Heart right ventricle (tissue), 16 donors: Measurements from ENCODE around the gene MAPKAPK2. TPM values are rescaled to one million over a fixed set of nuclear protein-coding genes. Genes with fewer than 3 reads are reported as not detected.

Experiments
- ATAC-seq, 8 donors: fragments of 200-7000 bp; cut with Tn5 transposase; one replicate each; pipeline ENCODE4 v1.9.1; 2020; ENCODE audit warnings: mild to moderate bottlenecking in 8 of 8, moderate library complexity in 8 of 8, moderate number of reproducible peaks in 1 of 8
- DNase-seq, 2 donors: peaks; one replicate each; pipeline ENCODE4 v3.0.0-alpha.2; 2020
- H3K27ac ChIP-seq, 10 donors: fragments of 200-600 bp; sonication (generic) in 2 of 10; one replicate each; pipeline versions ENCODE4 v1.5.0 to v1.8.0; 2020 to 2022; ENCODE audit warnings: mild to moderate bottlenecking in 3 of 10
- H3K27me3 ChIP-seq, 7 donors: fragments of 200-600 bp; one replicate each; pipeline ENCODE4 v1.8.0; 2021 to 2022; ENCODE audit warnings: mild to moderate bottlenecking in 2 of 7
- H3K36me3 ChIP-seq, 9 donors: fragments of 200-600 bp; sonication (generic) in 1 of 9; one replicate each; pipeline versions ENCODE4 v1.5.0 to v1.8.0; 2020 to 2022; ENCODE audit warnings: mild to moderate bottlenecking in 2 of 9
- H3K4me1 ChIP-seq, 9 donors: fragments of 200-600 bp; sonication (generic) in 1 of 9; one replicate each; pipeline versions ENCODE4 v1.5.0 to v1.8.0; 2020 to 2022; ENCODE audit warnings: mild to moderate bottlenecking in 4 of 9
- H3K4me3 ChIP-seq, 10 donors: fragments of 200-600 bp; sonication (generic) in 2 of 10; one replicate each; pipeline versions ENCODE4 v1.5.0 to v1.8.0; 2020 to 2022; ENCODE audit warnings: mild to moderate bottlenecking in 7 of 10, moderate library complexity in 2 of 10
- H3K9me3 ChIP-seq, 11 donors: fragments of 200-600 bp in 10 of 11; sonication (generic) in 2 of 11; one replicate each; pipeline versions ENCODE4 v1.5.0 to v1.8.0; 2013 to 2022; ENCODE audit warnings: mild to moderate bottlenecking in 2 of 11, control low read depth in 1 of 11, moderate library complexity in 1 of 11
- WGBS, 2 donors: extraction: QIAGEN DNeasy Blood & Tissue Kit; methylation state at CpG; one replicate each; pipeline ENCODE4 v1.1.7; 2013; ENCODE audit warnings: inconsistent platforms in 1 of 2; 5-methylcytosine and 5-hydroxymethylcytosine counted together
- intact Hi-C, 10 donors: fragments of 100-400 bp; cut with DNase I; formaldehyde crosslinking; loops; one replicate each; pipeline versions ENCODE4 v1.11.1 to v1.14.2; 2022
- polyA plus RNA-seq, 2 donors: library from polyadenylated mRNA; stranded (reverse); fragments of 200-250 nt; gene quantifications; one replicate each; pipeline ENCODE4 v1.2.3, GENCODE V29; 2013
- total RNA-seq, 10 donors: library from RNA; stranded (reverse); fragmentation: NEBNext Ultra II Directional in 3 of 10; extraction: Animal tissue kit (Norgen Biotek cat#: 25700) in 3 of 10; gene quantifications; one replicate each; pipeline versions ENCODE4 v1.2.1 to v1.2.4, GENCODE V29; 2021 to 2023
- TF ChIP-seq, protein P1 (sequence below), 9 donors: fragments of 200-600 bp; sonication (generic) in 2 of 9; IDR thresholded peaks; one replicate each; pipeline versions ENCODE4 v1.5.0 to v1.8.0; 2021 to 2022; ENCODE audit warnings: antibody characterized with exemption in 9 of 9, mild to moderate bottlenecking in 5 of 9, moderate library complexity in 1 of 9
- donor health status: Arrhythmogenic right ventricular cardiomyopathy.
- donor health status: ischemic (EF 13 %, LVEDD 7.1; RV severe dilation, severe dysfunction).
- donor health status: healthy with polysubstance abuse.
- donor health status: DM: no; HTN: yes; CAD: no.
- donor health status: DM: no; HTN: no; CAD: no.
- donor health status: ischemic (EF 25% LVEDD 6.9; RV normal size, moderate dysfunction).
- donor health status: ischemic (EF 25% LVEDD 5.7; RV mildly dilated, moderate dysfunction).
- donor health status: healthy.
- donor health status: DM: yes; HTN: yes; CAD: no.
- donor health status: Ischemic cardiomyopathy.
- donor health status: ischemic (EF 35%, LVEDD 5.7; RV mildly dilated, moderate dysfunction).
- donor health status: nonischemic (EF 11% LVEDD 7.7; RV severe dilation, severe dysfunction).
- donor health status: DM: yes; HTN: yes; CAD: no.
- donor health status: PGD.
- donor health status: ischemic (EF 29% LVEDD 5.4; RV normal size, mild dysfunction).
- donor health status: nonischemic (EF 23%, LVEDD 6.1; RV moderate dilation, normal function).

The MAPKAPK2 gene
- total and polyA plus RNA-seq, 12 donors = 101 to 323 (median 219) TPM

DNA sequence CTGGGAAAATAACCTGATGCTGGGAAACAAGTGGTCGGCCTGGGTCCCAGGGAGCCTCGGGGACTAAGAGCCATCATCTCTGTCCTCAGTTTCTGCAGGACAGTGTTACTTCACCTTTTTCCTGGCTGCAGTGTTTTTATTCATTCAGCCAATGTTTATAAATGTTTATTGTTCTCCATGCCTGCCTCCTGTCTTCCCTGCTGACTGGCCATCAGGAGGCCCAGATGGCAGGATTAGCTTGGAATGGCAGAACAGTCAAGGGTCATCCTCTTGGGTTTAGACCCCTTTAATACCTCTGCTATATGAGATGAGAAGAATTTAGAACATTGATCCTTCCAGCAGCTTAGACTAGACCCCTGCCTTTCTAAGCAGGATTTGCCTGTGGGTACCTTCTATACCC lies 13.3 kb downstream of the MAPKAPK2 start:
- WGBS, 2 donors = 66 to 71% methylated on average over 2 of the region's 2 CpGs
- ATAC-seq (no peak), DNase-seq (no peak)
- intact Hi-C loops = no loop called here
- H3K27me3 ChIP-seq = no peaks in the 10 kb centered on the region
- no peaks in the 10 kb centered on the region for H3K9me3 ChIP-seq
- peaks cover 41 to 100% (median 98%) of the 10 kb centered on the region in 9 donors for H3K4me1 ChIP-seq
- no peak overlapping the region for H3K4me3 ChIP-seq
- H3K27ac ChIP-seq = peak overlapping the region; percentile 3 to 99 (median 84)
- TF ChIP-seq, protein P1, sequence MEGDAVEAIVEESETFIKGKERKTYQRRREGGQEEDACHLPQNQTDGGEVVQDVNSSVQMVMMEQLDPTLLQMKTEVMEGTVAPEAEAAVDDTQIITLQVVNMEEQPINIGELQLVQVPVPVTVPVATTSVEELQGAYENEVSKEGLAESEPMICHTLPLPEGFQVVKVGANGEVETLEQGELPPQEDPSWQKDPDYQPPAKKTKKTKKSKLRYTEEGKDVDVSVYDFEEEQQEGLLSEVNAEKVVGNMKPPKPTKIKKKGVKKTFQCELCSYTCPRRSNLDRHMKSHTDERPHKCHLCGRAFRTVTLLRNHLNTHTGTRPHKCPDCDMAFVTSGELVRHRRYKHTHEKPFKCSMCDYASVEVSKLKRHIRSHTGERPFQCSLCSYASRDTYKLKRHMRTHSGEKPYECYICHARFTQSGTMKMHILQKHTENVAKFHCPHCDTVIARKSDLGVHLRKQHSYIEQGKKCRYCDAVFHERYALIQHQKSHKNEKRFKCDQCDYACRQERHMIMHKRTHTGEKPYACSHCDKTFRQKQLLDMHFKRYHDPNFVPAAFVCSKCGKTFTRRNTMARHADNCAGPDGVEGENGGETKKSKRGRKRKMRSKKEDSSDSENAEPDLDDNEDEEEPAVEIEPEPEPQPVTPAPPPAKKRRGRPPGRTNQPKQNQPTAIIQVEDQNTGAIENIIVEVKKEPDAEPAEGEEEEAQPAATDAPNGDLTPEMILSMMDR (IDR thresholded peaks at IDR 0.05) = no peak
- peaks cover 0 to 28% (median 0%) of the 10 kb centered on the region in 9 donors for H3K36me3 ChIP-seq

DNA sequence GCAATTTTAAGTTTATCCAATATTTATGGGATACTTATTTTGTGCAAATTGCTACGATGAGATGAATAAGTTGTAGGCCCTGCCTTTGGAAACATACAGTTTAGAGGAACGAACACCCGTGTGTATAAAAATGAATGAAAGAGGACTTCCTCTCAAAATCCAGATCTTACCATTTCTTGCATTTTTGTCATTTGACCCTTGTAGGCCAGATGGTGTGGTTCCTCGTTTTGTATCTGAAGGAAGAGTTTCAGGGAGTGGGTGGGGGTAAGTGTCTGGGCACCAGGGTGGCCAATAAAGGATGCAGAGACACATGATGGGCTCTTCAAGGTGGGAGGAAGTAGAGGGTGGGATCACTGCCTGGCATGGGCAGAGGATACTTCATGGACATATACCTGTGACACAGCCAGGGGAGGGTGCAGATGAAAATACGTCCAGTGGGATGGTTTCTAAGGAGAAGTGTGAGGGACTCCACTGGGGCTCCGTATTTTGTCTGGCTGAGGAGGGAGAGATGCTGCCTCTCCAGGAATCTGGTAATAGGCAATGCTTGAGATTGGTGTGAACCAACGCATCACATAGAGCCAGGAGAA lies 14.4 kb downstream of the MAPKAPK2 start:
- no peak overlapping the region for H3K4me3 ChIP-seq
- 70 to 76% methylated on average over 7 of the region's 7 CpGs for WGBS, 2 donors
- peaks cover 33 to 100% (median 98%) of the 10 kb centered on the region in 9 donors for H3K4me1 ChIP-seq
- no peak for DNase-seq
- H3K27me3 ChIP-seq = no peaks in the 10 kb centered on the region
- ATAC-seq = no peak
- intact Hi-C loops = no loop called here
- H3K9me3 ChIP-seq = no peaks in the 10 kb centered on the region
- peaks cover 0 to 21% (median 0%) of the 10 kb centered on the region in 9 donors for H3K36me3 ChIP-seq
- peak overlapping the region in 9 of 10 donors; percentile 23 to 98 (median 66) for H3K27ac ChIP-seq
- TF ChIP-seq, protein P1 (IDR thresholded peaks at IDR 0.05) = no peak

DNA sequence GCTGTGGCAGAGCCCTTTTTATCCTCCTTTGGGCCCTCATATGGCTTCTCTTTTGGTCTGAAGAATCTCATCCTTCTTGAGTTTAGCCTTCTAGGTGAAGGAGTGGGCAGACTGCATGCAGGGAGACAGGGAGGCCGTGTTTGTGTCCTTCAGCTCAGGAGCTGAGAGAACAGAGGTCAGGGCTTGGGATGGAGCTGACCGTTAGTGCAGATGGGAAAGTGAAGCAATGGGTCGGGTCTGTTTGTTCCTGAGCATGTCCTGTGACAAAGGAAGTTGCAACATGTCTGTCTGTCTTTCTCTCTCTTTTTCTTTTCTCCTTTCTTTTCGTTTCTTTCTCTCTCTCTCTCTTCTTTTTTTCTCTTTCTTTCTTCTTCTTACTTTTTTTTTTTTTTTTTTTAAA lies 14.9 kb downstream of the MAPKAPK2 start:
- DNase-seq (no peak), ATAC-seq (peak in 3 of 8 donors; percentile 34 to 56 (median 44))
- no peaks in the 10 kb centered on the region for H3K27me3 ChIP-seq
- no peak overlapping the region for H3K4me3 ChIP-seq
- no peaks in the 10 kb centered on the region for H3K9me3 ChIP-seq
- TF ChIP-seq, protein P1 (IDR thresholded peaks at IDR 0.05) = no peak
- peak overlapping the region in 9 of 10 donors; percentile 23 to 94 (median 53) for H3K27ac ChIP-seq
- peaks cover 0 to 21% (median 0%) of the 10 kb centered on the region in 9 donors for H3K36me3 ChIP-seq
- 13 to 22% methylated on average over 4 of the region's 4 CpGs for WGBS, 2 donors
- peaks cover 32 to 100% (median 98%) of the 10 kb centered on the region in 9 donors for H3K4me1 ChIP-seq
- intact Hi-C loops = no loop called here

DNA sequence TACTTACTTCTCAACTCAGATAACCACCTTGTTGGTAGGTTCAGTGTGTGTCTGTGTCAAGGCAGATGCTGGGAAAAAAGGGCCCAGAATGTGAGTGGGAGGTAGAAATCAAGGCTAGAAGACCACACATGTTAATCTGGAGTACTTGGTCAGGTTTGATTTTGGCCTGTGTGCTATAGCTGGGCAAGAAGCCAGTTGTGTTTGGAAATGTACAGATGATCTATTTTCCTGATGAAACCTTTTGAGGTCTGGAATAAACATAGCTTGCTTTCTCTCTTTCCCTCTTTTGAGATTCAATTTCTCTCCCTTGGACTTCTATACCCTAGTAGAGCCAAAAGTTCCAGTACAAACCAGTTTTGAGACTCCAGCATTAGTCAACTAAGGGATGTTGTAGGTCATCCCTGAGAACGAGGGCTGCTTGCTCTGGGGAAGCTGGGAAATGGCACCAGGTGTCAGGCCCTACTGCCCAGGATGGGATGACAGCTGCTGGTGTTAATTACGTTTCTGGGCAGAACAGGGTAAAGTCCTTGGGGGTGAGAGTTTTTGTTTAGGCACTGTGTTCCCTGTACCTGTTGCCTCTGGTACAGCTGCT lies 15.8 kb downstream of the MAPKAPK2 start:
- no peaks in the 10 kb centered on the region for H3K9me3 ChIP-seq
- 14 to 27% methylated on average over 2 of the region's 2 CpGs for WGBS, 2 donors
- ATAC-seq (peak in 3 of 8 donors; percentile 17 to 47 (median 27)), DNase-seq (no peak)
- no peaks in the 10 kb centered on the region for H3K27me3 ChIP-seq
- intact Hi-C loops = no loop called here
- no peak overlapping the region for H3K4me3 ChIP-seq
- TF ChIP-seq, protein P1 (IDR thresholded peaks at IDR 0.05) = no peak
- H3K4me1 ChIP-seq = peaks cover 33 to 100% (median 98%) of the 10 kb centered on the region in 9 donors
- peaks cover 0 to 19% (median 0%) of the 10 kb centered on the region in 9 donors for H3K36me3 ChIP-seq
- peak overlapping the region in 8 of 10 donors; percentile 23 to 94 (median 60) for H3K27ac ChIP-seq
